Liver (tissue), 9 donors: ENCODE measurements around the gene ZNF132. TPM values are rescaled to one million over a fixed set of nuclear protein-coding genes. Genes with fewer than 3 reads are reported as not detected.

Experiments
- DNase-seq: peaks from one replicate; pipeline ENCODE4 v3.0.0-alpha.2; 2017; ENCODE audit warnings: low spot score
- H3K27ac ChIP-seq, 2 donors: one replicate each; pipeline ENCODE4 v1.7.0; 2013; ENCODE audit warnings: inconsistent platforms in 2 of 2, low read length in 2 of 2, control low read depth in 1 of 2, low read depth in 1 of 2, mild to moderate bottlenecking in 1 of 2
- H3K27me3 ChIP-seq, 4 donors: one replicate each; pipeline versions ENCODE4 v1.6.1 to v1.7.0; 2013; ENCODE audit warnings: low read length in 3 of 4, inconsistent platforms in 1 of 4, mild to moderate bottlenecking in 1 of 4, moderate library complexity in 1 of 4; ENCODE audit not compliant: control insufficient read depth in 4 of 4, insufficient read depth in 4 of 4
- H3K36me3 ChIP-seq, 4 donors: one replicate each; pipeline versions ENCODE4 v1.6.1 to v1.7.0; 2013; ENCODE audit warnings: low read length in 3 of 4, mild to moderate bottlenecking in 3 of 4, low read depth in 1 of 4, moderate library complexity in 1 of 4; ENCODE audit not compliant: control insufficient read depth in 4 of 4, insufficient read depth in 3 of 4
- H3K4me1 ChIP-seq, 4 donors: one replicate each; pipeline versions ENCODE4 v1.6.1 to v1.7.0; 2013; ENCODE audit warnings: low read length in 3 of 4, mild to moderate bottlenecking in 3 of 4, moderate library complexity in 1 of 4; ENCODE audit not compliant: control insufficient read depth in 4 of 4, insufficient read depth in 4 of 4
- H3K4me3 ChIP-seq, 3 donors: one replicate each; pipeline versions ENCODE4 v1.6.1 to v1.7.0; 2013; ENCODE audit warnings: low read length in 3 of 3, control low read depth in 1 of 3, low read depth in 1 of 3, mild to moderate bottlenecking in 1 of 3
- H3K9ac ChIP-seq, 2 donors: one replicate each; pipeline ENCODE4 v1.7.0; 2013; ENCODE audit warnings: low read length in 2 of 2, mild to moderate bottlenecking in 2 of 2, moderate library complexity in 2 of 2, control low read depth in 1 of 2, low read depth in 1 of 2
- H3K9me3 ChIP-seq, 4 donors: one replicate each; pipeline versions ENCODE4 v1.6.1 to v1.7.0; 2013; ENCODE audit warnings: low read length in 3 of 4; ENCODE audit not compliant: control insufficient read depth in 4 of 4
- ATF3 ChIP-seq: IDR thresholded peaks from 2 replicates; pipeline ENCODE4 v1.6.1; 2016; ENCODE audit warnings: antibody characterized with exemption
- CTCF ChIP-seq: fragments of 150-350 bp; IDR thresholded peaks from 2 replicates; pipeline ENCODE4 v1.5.1; 2017; ENCODE audit warnings: improper control_type of control experiment, low read depth, low read length; ENCODE audit not compliant: missing input control
- EGR1 ChIP-seq, 2 donors: IDR thresholded peaks; 2 replicates each; pipeline ENCODE4 v1.6.1; 2016 to 2018; ENCODE audit warnings: antibody characterized with exemption in 2 of 2, low read depth in 2 of 2
- FOXA1 ChIP-seq: IDR thresholded peaks from 2 replicates; pipeline ENCODE4 v1.6.1; 2016; ENCODE audit warnings: antibody characterized with exemption
- FOXA2 ChIP-seq: IDR thresholded peaks from 2 replicates; pipeline ENCODE4 v1.6.1; 2016; ENCODE audit warnings: antibody characterized with exemption
- GABPA ChIP-seq, 2 donors: IDR thresholded peaks in 1 of 2; conservative IDR thresholded peaks in 1 of 2; 2 replicates each; pipeline ENCODE4 v1.6.1; 2016; ENCODE audit warnings: antibody characterized with exemption in 2 of 2, mild to moderate bottlenecking in 1 of 2, moderate library complexity in 1 of 2
- HNF4A ChIP-seq, 2 donors: conservative IDR thresholded peaks; 2 replicates each; pipeline ENCODE4 v1.6.1; 2016; ENCODE audit warnings: antibody characterized with exemption in 2 of 2, mild to moderate bottlenecking in 2 of 2
- HNF4G ChIP-seq: IDR thresholded peaks from 2 replicates; pipeline ENCODE4 v1.6.1; 2016; ENCODE audit warnings: antibody characterized with exemption
- JUND ChIP-seq, 2 donors: IDR thresholded peaks; 2 replicates each; pipeline ENCODE4 v1.6.1; 2016; ENCODE audit warnings: antibody characterized with exemption in 2 of 2
- NR2F2 ChIP-seq: IDR thresholded peaks from 2 replicates; pipeline ENCODE4 v1.6.1; 2016; ENCODE audit warnings: antibody characterized with exemption
- RAD21 ChIP-seq, 2 donors: IDR thresholded peaks; 2 replicates each; pipeline ENCODE4 v1.6.1; 2016; ENCODE audit warnings: antibody characterized with exemption in 2 of 2, mild to moderate bottlenecking in 2 of 2
- RXRA ChIP-seq, 2 donors: IDR thresholded peaks; 2 replicates each; pipeline ENCODE4 v1.6.1; 2017 to 2018; ENCODE audit warnings: antibody characterized with exemption in 2 of 2, mild to moderate bottlenecking in 1 of 2
- SP1 ChIP-seq: IDR thresholded peaks from 2 replicates; pipeline ENCODE4 v1.6.1; 2018; ENCODE audit warnings: antibody characterized with exemption, mild to moderate bottlenecking
- TAF1 ChIP-seq: conservative IDR thresholded peaks from 2 replicates; pipeline ENCODE4 v1.6.1; 2016; ENCODE audit warnings: antibody characterized with exemption, mild to moderate bottlenecking
- YY1 ChIP-seq: IDR thresholded peaks from 2 replicates; pipeline ENCODE4 v1.6.1; 2016; ENCODE audit warnings: antibody characterized with exemption, mild to moderate bottlenecking
- WGBS: extraction: QIAGEN DNeasy Blood & Tissue Kit; methylation state at CpG from one replicate; pipeline ENCODE4 v1.1.7; 2013; 5-methylcytosine and 5-hydroxymethylcytosine counted together
- polyA plus RNA-seq, 2 donors: library from polyadenylated mRNA; stranded (reverse) in 1 of 2; unstranded in 1 of 2; fragments of 200-250 nt in 1 of 2; fragments of >200 nt in 1 of 2; fragmentation: Nextera tagmentation in 1 of 2; extraction: Ambion mirVana in 1 of 2; gene quantifications; one replicate each; pipeline versions ENCODE4 v1.2.1 to v1.2.3, GENCODE V29; 2013 to 2015
- total RNA-seq, 2 donors: library from RNA; depleted of rRNA; stranded (reverse); fragments of >200 nt; gene quantifications; one replicate each; pipeline ENCODE4 v1.2.3, GENCODE V29; 2014
- TF ChIP-seq, protein P1 (sequence below): IDR thresholded peaks from 2 replicates; pipeline ENCODE4 v1.6.1; 2016; ENCODE audit warnings: antibody characterized with exemption, mild to moderate bottlenecking
- TF ChIP-seq, protein P2 (sequence below): IDR thresholded peaks from 2 replicates; pipeline ENCODE4 v1.6.1; 2016; ENCODE audit warnings: antibody characterized with exemption
- TF ChIP-seq, protein P3 (sequence below): IDR thresholded peaks from 2 replicates; pipeline ENCODE4 v1.6.1; 2016; ENCODE audit warnings: antibody characterized with exemption
- donor health status: healthy.
- donor health status: healthy.
- donor health status: healthy.
- donor health status: healthy.
- donor health status: healthy.

The ZNF132 gene
- total and polyA plus RNA-seq, 4 donors, result 0.64 to 2.0 (median 1.0) TPM

GRCh38 chr19:58408152-58409009, 31.6 kb downstream of the ZNF132 start, which contains the start of gene ZNF584:
ZNF584 (plus strand) TSS chr19:58408649; CDS start chr19:58409148, 499 bp downstream.
- Histone ChIP-seq H3K9ac (peak within 1 kb of the TSS; percentile 31 to 76), H3K27ac (peak within 1 kb of the TSS; percentile 80 to 83), H3K9me3 (no peaks in the 10 kb centered on the region), H3K4me3 (peak within 1 kb of the TSS; percentile 76 to 90 (median 86)), H3K36me3 (no peaks in the 10 kb centered on the region), H3K27me3 (no peaks in the 10 kb centered on the region), H3K4me1 (peaks cover 5 to 30% (median 21%) of the 10 kb centered on the region in 4 donors)
- TF ChIP-seq JUND (IDR thresholded peaks at IDR 0.05), result no peak
- TF ChIP-seq HNF4A (conservative IDR thresholded peaks at IDR 0.05), result no peak
- TF ChIP-seq, protein P1, sequence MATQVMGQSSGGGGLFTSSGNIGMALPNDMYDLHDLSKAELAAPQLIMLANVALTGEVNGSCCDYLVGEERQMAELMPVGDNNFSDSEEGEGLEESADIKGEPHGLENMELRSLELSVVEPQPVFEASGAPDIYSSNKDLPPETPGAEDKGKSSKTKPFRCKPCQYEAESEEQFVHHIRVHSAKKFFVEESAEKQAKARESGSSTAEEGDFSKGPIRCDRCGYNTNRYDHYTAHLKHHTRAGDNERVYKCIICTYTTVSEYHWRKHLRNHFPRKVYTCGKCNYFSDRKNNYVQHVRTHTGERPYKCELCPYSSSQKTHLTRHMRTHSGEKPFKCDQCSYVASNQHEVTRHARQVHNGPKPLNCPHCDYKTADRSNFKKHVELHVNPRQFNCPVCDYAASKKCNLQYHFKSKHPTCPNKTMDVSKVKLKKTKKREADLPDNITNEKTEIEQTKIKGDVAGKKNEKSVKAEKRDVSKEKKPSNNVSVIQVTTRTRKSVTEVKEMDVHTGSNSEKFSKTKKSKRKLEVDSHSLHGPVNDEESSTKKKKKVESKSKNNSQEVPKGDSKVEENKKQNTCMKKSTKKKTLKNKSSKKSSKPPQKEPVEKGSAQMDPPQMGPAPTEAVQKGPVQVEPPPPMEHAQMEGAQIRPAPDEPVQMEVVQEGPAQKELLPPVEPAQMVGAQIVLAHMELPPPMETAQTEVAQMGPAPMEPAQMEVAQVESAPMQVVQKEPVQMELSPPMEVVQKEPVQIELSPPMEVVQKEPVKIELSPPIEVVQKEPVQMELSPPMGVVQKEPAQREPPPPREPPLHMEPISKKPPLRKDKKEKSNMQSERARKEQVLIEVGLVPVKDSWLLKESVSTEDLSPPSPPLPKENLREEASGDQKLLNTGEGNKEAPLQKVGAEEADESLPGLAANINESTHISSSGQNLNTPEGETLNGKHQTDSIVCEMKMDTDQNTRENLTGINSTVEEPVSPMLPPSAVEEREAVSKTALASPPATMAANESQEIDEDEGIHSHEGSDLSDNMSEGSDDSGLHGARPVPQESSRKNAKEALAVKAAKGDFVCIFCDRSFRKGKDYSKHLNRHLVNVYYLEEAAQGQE, result peak; percentile 1
- peak in 1 of 2 donors; percentile 91 for TF ChIP-seq GABPA (IDR thresholded peaks at IDR 0.05 in 1 of 2, conservative IDR thresholded peaks at IDR 0.05 in 1 of 2)
- peak; percentile 96 for TF ChIP-seq YY1
- TF ChIP-seq CTCF, result no peak
- no peak for TF ChIP-seq FOXA1
- peak in 1 of 2 donors; percentile 49 for TF ChIP-seq RAD21 (IDR thresholded peaks at IDR 0.05)
- TF ChIP-seq EGR1 (IDR thresholded peaks at IDR 0.05; ENCODE audit: low read depth in 2 of 2), result peak; percentile 74 to 77
- TF ChIP-seq HNF4G, result no peak
- peak; percentile 54 for TF ChIP-seq SP1
- TF ChIP-seq, protein P2, sequence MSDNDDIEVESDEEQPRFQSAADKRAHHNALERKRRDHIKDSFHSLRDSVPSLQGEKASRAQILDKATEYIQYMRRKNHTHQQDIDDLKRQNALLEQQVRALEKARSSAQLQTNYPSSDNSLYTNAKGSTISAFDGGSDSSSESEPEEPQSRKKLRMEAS, result no peak
- TF ChIP-seq TAF1, result no peak
- TF ChIP-seq RXRA (IDR thresholded peaks at IDR 0.05), result peak; percentile 19 to 39
- no peak for TF ChIP-seq FOXA2
- TF ChIP-seq, protein P3, sequence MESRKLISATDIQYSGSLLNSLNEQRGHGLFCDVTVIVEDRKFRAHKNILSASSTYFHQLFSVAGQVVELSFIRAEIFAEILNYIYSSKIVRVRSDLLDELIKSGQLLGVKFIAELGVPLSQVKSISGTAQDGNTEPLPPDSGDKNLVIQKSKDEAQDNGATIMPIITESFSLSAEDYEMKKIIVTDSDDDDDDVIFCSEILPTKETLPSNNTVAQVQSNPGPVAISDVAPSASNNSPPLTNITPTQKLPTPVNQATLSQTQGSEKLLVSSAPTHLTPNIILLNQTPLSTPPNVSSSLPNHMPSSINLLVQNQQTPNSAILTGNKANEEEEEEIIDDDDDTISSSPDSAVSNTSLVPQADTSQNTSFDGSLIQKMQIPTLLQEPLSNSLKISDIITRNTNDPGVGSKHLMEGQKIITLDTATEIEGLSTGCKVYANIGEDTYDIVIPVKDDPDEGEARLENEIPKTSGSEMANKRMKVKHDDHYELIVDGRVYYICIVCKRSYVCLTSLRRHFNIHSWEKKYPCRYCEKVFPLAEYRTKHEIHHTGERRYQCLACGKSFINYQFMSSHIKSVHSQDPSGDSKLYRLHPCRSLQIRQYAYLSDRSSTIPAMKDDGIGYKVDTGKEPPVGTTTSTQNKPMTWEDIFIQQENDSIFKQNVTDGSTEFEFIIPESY, result no peak
- no peak for TF ChIP-seq ATF3
- no peak for TF ChIP-seq NR2F2
- peak; percentile 94 for DNase-seq
- WGBS, result under 1% methylated on average over 100 of the region's 100 CpGs
